HUDEP-2 (cell line): Measurements from ENCODE around the gene EFNA3.
"Not testable (repeated sequence)": the region's sequence is repeated elsewhere in the genome, so short reads cannot be mapped to it uniquely, and the experiment has no call there.

Experiments
- DNase-seq, 76 experiments: peaks; one replicate each; lab custom pipeline; 2025; ENCODE audit not compliant: unreplicated experiment in 76 of 76; lab: John Stamatoyannopoulos, UW

The EFNA3 gene

DNA sequence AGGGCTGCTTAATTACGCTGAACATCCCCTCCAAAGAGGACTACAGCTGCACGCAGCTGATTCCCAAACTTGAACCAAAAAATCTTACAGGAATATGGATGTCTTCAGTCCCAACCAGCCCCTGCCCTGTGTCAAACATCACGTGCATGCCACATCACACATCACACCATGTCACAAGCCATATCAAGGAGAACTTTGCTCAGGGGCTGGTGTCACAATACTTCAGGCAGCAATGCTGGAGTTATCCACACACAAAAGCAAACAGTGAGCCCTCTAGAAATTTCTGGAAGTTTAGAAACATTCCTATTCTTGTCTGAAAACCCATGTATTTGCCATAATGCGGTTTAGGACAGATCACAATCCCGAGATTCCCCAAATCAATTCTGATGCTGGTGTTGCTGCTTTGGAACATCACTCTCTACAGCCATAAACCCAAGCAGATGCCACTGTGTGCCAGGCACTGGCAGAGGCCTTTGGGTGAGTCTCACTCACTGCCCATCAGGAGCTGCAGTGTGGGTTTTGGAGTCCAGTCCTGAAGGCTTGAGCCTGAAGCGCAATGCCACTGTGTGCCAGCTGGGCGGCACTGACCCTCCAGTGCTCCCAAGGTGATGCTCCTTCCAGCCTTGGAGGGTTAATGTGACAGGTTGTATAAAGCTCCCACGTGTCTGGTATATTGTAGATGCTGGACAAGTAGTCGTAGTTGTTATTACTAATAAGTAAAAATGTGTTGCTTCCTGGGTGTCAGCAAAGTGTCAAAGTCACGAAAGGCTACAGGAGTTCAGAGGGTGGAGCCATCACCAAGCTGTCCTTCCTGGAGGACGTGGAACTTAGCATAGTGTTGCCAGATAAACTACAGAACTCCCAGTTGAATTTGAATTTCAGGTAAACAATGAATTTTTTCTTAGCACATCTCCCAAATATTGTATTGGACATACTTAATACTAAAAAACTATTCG lies 28.9 kb downstream of the EFNA3 start:
- no peak for DNase-seq

DNA sequence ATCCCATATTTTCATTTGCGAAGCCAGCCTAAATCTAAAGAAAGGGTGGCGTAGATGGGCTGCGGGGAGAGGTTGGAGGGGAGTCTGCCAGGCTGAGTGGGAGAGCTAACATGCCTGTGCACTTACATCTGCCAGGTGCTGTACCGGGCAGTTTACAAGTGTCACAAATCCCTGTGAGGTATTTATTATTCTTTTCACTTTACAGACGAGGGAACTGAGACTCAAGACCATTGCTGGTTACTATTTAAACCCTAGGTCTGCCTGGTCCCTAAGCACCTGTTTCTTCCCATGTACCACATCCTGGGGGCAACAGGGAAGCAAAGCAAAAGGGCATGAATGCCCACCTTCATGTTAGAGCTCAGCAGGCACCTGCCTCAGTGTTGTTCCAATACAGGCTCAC lies 29.7 kb downstream of the EFNA3 start:
- no peak for DNase-seq

DNA sequence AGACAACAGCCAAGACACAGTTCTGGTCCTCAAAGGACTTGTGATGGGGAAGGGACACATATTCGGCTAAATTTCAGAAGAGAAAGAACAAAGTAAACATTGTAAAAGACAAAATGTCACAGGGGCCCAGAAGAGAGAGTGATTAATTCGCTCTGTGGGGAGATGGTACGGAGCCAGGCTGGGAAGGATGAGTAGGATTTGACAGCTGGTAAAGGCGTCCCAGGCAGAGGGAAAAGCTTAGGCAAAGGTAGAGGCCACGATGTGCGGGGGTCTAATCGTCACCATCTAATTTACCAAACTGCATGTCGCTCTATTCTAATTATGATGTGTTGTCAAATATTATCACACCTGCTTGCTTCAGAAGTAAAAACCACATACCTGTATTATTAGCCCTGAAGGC lies 31.7 kb downstream of the EFNA3 start:
- no peak for DNase-seq

DNA sequence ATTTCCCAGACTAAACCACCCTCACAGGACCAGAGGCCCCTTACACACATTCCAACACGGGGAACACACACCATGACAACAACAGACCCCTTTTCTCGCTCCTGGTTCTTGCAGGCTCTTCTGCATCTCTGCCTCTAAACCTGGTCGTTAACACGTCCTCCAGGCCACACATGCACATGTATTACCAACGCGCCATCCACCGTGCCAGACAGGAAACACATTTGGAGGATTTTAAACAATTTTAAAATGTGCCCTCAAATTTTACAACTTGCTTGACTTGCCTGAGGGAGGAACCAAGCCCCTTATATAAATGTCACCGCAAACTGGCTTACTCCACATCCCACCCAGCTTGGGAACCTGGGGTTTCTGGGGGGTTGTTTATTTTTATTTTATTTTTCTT lies 32.2 kb downstream of the EFNA3 start:
- no peak for DNase-seq

DNA sequence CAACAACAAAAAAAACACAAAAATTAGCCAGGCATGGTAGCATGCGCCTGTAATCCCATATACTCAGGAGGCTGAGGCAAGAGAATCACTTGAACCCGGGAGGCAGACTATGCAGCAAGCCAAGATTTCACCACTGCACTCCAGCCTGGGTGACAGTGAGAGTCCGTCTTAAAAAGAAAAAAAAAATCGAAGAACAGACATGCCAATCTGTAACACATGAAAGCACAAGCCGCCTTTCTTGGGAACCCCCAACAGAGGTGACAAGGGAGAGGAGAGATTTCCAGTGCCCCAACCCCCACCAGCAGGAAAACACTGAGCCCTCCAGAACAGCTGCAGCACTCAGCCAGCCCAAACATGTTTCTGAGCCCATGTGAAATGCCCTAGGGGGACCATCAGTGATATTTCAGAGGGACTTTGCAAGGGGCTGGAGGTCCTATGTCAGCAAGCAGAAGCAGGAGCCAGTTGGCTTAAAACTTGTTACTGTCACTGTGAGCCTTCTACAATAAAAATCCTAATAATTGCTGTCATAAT lies 34.9 kb downstream of the EFNA3 start:
- no peak for DNase-seq

DNA sequence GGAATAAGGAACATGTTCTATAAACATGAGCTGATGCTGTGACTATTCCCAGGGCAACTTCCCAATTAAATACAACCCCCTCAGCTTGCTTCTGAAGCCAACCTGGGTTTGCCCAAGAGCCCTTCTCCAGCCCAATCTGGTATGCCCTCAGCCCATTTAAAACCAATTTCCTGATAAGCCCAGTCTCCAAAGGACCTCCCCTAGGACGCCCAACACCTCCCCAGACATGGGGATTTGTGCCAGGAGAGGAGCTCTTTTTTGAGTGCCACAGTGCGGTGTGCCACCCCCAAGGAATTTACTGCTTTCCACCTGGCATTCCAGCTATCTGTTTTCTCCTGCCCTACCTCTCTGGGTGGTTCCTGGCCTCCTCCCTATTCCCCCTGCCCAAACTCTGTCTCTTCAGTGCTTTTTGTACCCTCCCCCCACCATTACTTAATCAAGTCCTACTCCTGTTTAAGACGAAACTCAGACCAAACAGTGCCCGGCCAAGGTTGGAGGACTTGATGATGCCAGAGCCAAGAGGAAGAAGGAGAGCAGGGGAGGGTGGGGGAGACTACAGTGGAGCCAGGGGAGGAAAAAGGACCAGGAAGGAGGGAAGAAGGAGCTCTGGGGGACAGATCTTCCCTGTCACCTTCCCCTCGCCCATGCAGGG lies 37.6 kb downstream of the EFNA3 start:
- no peak for DNase-seq

DNA sequence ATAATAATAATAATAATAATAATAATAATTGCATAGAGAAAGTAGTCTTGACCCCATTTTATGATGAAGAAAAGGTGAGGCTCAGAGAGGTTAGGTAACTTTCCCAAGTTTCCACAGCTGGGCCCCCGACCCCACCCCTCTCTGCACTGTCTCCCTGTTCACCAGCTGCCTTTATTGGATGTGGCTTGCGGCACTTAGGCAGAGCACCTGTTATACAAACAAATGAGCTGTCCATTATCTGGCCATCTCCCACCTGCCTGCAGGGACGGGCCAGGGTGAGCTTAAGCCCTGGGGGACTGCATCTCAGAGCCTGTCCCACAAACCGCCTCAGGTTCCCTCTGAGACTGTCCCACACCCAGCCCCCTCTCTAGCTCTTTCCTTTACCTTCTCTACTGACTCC lies 39.0 kb downstream of the EFNA3 start:
- DNase-seq: no peak

DNA sequence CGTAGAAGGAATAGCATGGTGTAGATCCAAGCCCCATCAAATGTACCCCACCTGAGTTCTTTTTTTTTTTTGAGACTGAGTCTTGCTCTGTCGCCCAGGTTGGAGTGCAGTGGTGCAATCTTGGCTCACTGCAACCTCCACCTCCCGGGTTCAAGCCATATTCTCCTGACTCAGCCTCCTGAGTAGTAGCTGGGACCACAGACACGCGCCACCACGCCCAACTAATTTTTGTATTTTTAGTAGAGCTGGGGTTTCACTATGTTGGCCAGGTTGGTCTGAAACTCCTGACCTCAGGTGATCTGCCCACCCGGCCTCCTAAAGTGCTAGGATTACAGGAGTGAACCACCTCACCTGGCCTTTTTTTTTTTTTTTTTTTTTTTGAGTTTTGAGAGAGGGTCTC lies 39.5 kb downstream of the EFNA3 start:
- DNase-seq: not testable (repeated sequence)

DNA sequence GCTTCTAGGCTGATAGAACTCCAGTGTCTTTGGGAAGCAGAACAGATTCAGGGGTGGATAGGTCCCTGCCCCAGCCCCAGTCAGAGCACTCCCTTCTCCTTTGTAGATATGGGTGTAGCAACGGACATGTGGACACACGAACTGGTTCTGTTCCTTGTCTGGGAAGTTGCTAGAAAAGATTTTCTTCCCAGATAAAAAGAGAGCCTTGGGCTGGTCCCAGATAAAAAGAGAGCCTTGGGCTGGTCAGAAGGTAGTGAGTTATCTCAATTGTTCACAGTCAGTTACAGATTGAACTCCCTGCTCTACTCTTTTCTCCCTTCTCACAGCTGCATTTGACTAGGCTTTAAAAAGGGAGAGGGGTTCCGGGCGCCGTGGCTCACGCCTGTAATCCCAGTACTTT lies 41.6 kb downstream of the EFNA3 start:
- DNase-seq: no peak

DNA sequence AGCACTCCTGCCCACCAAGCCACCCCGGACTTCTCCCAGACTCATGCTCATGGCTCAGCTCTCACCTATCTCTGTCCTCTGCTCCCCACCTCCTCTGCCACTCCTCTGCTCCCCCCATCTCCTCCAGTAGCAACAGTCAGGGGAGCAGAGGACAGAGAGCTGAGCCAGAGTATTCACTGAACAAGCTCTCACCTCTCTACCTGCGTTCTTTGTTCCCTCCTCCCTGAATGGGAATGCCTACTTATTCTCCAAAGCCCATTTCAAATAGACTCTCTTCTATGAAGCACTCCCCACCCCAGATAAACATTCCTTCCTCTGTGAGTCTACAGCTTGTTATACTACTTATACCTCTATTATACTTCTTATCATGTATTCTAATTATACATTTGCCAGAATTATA lies 42.6 kb downstream of the EFNA3 start:
- no peak for DNase-seq

DNA sequence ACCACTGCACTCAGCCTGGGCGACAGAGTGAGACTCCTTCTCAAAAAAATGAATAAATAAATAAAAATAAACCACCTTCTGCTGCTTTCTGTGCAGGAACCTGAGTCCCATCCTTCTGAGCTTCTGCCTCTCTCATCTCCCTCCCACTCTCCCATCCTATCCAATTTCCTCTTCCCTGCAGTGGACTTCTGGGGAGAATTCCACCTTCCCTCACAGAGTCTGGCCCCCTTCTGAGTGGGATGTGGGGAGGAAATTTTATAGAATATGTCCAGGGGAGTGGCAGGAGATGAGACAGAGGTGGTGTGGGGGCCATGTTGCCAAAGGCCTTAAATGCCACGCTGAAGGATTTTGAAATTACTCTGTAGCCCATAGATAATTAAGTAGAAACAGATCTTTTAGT lies 43.7 kb downstream of the EFNA3 start:
- DNase-seq: no peak

DNA sequence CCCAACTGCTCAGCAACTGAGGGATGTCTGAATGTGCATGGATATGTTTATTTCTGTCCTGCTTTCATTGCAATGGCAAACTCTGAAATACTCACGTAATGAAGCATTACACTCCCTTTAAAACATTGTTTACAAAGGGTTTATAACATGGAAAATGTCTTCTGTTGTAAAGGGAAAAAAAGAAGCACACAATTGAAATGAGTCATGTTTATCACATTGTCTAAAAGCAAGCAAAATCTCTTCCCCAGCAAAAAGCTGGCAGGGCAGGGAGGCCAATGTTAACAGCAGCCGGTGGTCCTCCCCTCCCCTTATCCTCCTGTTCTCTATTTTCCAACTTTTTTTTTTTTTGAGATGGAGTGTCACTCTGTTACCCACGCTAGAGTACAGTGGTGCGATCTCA lies 45.2 kb downstream of the EFNA3 start:
- no peak for DNase-seq

DNA sequence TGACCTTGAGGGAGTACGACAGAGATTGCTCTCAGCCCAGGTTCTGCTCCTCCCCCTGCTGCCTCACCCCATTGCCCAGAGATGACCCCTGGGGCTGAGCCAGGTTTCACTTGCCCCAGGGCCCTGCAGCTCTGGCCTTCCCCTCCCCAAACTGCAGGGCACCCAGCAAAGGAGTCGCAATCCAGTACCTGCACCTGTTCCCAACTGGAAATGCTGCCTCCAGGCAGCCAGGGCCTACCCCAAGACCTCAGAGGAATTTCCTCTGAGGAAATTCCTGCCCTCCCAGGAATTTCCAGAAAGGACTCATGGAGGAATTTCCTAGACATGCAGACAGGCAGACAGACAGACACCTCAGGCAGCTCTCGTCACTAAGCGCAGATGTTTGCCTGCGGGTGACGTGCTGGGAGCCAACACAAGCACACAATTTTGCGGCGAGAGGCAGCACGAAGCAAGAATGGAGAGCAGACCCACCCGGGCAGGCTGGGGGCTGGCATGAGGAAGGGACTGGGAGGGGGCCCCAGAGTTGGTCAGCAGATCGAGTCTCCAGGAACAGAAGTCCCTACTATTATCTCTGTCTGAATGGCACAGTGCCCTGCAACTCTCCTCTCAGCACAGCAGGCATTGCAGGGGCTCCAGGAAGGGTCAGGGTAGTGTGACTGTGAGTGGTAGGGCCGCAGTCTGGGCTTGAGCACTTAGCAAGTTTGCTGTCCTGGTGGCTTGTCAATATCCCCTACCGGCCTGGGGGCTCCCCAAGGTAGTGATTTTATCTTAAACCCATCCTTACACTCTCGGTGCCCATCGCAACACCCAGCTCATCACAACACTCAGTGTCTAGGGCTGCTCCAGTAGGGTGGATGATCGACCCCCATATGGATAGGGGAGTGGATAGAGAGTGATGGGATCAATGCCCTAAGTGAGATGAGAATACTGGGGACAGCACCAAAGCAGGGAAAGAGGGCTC lies 46.1 kb downstream of the EFNA3 start:
- DNase-seq: no peak

DNA sequence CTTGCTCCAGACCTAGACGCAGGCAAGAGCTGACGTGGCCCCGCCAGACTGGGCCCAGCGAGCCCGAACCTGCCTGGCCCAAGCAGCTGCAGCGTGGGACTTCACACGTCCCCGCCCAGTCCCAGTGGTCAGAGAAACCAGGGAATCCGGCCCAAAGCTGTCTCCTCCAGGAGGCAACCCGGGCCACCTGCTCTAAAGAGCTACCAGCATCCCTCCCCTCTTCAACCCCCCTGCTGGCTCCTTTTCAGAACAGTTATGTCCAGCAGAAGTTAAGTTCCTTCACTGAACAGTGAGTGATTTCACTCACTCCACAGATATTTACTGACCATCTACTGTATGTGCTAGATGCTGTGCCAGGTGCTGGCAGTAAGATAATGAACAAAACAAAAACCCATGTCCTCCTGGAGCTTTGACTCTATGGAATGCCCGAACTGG lies 46.9 kb downstream of the EFNA3 start:
- no peak for DNase-seq

DNA sequence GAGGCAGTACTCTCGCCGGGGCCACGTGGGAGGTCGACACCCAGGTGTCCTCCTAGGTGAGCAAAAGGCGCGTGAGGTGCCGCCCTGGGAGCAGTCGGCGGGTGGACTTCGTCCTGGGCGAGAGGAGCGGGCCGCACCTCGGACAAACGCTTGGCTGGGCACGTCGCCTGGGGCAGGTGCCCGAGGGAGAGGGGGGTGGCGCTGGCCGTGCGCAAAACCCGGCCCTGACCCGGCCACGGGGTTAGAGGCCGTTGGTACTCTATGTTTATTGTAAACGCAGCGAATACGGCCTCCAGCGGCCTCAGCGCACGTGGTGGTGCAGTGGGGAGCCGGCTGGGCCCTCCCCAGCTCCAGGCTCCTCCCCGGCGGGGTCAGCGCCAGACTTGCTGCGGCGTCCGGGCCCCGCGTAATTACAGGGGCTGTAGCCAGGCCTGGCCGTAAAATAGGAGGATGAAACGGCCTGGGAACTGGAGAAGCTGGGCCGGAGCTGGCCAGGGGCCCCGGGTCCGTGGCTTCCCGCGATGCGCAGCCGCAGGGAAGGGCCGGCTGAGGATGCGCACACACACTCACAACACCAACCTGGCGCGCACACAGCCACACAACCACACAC lies 47.4 kb downstream of the EFNA3 start:
- no peak for DNase-seq

DNA sequence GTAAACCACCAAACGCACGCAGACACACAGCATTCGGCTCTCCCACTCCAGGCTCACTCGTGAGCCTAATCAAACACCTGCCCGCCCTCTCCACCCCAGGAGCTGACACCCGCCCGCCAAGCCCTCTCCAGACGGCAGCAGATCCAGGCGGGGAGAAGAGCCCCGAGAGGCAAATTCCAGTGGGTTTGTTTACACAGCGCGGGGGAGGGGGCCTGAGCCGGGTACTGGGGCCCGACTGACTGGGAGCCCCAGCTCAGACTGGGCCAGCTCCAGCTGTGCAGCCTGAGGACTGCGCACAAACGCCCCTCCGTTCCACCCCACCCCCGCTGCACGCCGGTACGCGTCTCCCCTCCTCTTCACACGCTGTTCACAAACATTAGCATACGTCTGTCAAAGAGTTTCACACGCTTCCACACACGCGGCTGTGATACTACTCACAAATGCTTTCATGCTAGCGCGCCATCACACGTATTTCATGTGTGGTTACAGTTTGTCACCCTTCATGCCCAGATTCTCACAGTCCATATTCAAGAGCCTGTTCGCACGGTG lies 48.0 kb downstream of the EFNA3 start:
- no peak for DNase-seq

DNA sequence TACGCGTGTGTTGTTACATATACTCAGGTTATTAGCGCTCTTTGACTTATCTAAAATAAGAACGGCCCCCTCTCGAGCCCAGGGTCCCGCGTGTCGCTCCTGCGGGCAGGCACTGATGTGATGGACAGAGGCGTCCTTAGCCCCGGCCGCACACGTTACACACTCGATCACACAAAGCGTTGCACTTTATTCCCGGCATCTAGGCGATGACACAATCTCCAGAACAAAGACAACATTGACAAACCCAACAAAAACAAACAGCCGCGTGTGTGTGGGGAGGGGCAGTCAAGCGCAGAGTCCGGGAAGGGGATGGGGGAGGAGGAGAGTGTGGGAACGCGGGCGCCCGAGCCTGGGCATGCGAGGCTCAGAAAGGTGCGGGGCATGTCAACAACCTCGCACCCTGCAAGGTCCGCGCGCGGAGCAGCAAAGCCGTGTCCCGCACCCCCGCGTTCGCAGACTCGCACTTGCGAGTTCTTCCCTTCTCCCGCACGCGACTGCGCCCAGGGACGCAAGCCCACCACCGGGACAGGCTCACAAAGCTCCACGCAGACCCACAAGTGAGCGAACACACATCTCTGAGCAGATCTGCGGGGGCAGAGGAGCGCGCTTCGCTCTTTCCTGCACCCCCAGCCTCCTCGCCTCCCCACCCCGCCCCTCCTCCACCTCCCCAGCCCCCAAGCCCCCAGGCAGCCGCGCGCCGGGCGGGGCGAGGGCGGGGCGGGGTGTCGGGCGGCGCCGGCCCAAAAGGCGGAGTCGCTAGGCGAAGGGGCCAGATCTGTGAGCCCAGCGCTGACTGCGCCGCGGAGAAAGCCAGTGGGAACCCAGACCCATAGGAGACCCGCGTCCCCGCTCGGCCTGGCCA lies 48.7 kb downstream of the EFNA3 start, which contains the start of gene EFNA1:
EFNA1 (plus strand) TSS at position 772 of the 862 bp plus-strand sequence. CDS start 102 bp downstream, outside the sequence.
- peak in 18 of 76 experiments; percentile 4 to 46 (median 26) for DNase-seq

DNA sequence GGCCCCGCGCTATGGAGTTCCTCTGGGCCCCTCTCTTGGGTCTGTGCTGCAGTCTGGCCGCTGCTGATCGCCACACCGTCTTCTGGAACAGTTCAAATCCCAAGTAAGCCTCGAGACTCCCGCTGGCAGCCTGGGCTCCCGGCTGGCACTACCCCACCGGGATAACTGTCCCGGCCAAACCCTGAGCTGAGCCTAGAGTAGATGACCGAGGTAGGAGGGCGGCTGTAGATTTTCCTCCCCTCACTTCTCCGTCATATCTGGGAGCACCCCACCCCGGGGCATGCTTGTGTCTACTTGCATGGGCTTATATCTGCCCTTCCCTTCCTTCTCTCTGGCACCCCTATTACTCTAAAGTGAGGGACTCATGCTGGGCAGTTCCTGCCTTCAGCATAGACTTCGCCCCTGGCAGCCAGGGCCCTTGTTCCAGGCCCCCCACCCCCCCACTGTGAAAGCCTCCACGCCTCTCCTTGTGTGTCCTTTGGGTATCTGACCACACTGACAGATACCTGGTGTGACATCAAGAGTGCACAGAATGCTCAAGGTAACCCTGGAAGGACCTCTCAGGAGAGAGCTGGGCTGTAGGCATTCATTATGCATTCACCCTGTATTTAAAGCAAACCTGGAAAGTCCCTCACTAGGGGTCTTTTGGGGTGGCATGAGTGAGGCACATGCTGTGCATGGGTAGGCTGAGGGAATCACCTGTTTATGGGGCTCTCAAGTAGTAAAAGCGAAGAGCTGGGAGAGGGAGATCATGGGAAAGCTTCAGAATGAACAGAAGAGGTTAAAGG lies 49.5 kb downstream of the EFNA3 start:
- peak in 1 of 76 experiments; percentile 19 for DNase-seq
